BJ (cell line): ENCODE measurements around the gene SLC7A8. TPM values are rescaled to one million over a fixed set of nuclear protein-coding genes. Genes with fewer than 3 reads are reported as not detected.

ENCODE experiments used
- CTCF ChIA-PET: fragments of 350-600 bp; formaldehyde crosslinking; extraction: SDS; loops from one replicate; lab custom pipeline; 2021; ENCODE audit warnings: antibody characterized with exemption, inconsistent platforms; lab: Yijun Ruan, JAX
- POLR2A ChIA-PET: fragments of 300-600 bp; sonication (Branson Sonifier 250); formaldehyde crosslinking; extraction: SDS; loops from one replicate; lab custom pipeline; 2021; ENCODE audit warnings: antibody characterized with exemption; lab: Charles Lee
- DNase-seq: peaks from one replicate; pipeline ENCODE4 v3.0.0-alpha.2; 2011; ENCODE audit warnings: low read depth
- H3K27me3 ChIP-seq: 2 replicates; pipeline ENCODE4 v1.6.0; 2011; ENCODE audit warnings: low read length; ENCODE audit not compliant: control insufficient read depth, insufficient read depth
- H3K36me3 ChIP-seq: 2 replicates; pipeline ENCODE4 v1.5.1; 2011; ENCODE audit warnings: low read length; ENCODE audit not compliant: control insufficient read depth, insufficient read depth
- H3K4me3 ChIP-seq: 2 replicates; pipeline ENCODE4 v1.5.1; 2011; ENCODE audit warnings: low read depth, mild to moderate bottlenecking, control low read depth, low read length
- polyA plus RNA-seq: library from polyadenylated mRNA; depleted of rRNA; stranded (reverse); fragments of >200 nt; gene quantifications from 2 replicates; pipeline ENCODE4 v1.2.3, GENCODE V29; 2011
- TF ChIP-seq, protein P1 (sequence below): IDR thresholded peaks from 2 replicates; pipeline ENCODE4 v1.5.1; 2011; ENCODE audit warnings: low read depth, mild to moderate bottlenecking, control low read depth, inconsistent platforms, low read length, moderate library complexity; ENCODE audit not compliant: insufficient read depth

SLC7A8 gene
- polyA plus RNA-seq, 1 experiment = 4.6 TPM

DNA sequence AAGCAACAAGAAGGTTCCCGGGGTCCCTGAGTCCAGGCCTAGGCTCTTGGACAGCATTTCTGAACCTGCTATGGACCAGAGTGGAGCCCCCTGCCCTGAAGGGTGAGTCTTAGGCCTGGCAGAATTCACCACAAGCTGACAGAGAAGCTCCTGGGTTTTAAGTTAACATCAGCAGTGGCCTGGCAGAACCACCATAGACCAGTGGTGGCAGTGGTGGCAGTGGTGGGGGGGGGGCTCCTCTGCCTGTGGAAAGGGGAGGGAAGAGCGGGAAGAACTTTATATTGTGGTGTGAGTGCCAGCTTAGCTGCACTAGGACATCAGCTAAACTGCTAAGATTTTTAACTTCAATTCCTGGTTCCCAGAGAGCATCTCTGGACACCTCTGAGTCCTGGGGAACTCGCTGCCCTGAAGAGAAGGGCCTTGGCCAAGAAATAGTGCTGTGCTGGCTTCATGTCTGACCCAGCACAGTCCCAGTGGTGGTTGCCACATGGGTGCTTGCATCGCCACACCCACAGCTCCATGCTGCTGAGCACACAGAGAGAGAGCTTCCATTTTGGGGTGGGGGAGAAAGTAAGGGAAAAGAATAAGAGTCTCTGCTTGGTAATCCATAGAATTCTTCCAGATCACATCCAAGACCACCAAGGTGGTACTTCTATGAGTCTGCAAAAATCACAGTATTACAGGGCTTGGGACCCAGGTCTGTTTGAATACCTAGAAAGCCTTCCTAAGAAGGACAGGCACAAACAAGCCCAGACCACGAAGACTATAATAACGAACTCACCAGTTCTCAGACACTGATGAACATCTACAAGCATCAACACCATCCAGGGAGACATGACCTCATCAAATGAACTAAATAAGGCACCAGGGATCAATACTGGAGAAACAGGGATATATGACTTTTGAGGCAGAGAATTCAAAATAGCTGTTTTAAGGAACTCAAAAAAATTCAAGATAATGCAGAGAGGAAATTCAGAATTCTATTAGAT is 33.9 kb upstream of the SLC7A8 start:
- no peak overlapping the region for H3K4me3 ChIP-seq
- no peak for DNase-seq
- H3K36me3 ChIP-seq = no peaks in the 10 kb centered on the region
- TF ChIP-seq, protein P1, sequence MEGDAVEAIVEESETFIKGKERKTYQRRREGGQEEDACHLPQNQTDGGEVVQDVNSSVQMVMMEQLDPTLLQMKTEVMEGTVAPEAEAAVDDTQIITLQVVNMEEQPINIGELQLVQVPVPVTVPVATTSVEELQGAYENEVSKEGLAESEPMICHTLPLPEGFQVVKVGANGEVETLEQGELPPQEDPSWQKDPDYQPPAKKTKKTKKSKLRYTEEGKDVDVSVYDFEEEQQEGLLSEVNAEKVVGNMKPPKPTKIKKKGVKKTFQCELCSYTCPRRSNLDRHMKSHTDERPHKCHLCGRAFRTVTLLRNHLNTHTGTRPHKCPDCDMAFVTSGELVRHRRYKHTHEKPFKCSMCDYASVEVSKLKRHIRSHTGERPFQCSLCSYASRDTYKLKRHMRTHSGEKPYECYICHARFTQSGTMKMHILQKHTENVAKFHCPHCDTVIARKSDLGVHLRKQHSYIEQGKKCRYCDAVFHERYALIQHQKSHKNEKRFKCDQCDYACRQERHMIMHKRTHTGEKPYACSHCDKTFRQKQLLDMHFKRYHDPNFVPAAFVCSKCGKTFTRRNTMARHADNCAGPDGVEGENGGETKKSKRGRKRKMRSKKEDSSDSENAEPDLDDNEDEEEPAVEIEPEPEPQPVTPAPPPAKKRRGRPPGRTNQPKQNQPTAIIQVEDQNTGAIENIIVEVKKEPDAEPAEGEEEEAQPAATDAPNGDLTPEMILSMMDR = no peak
- H3K27me3 ChIP-seq = peaks cover 5% of the 10 kb centered on the region
- POLR2A ChIA-PET = no interaction called here
- CTCF ChIA-PET = interaction anchor here (1.6 kb wide), 1 partner anchor 30 kb away, joined by 4 read pairs; no protein-coding TSS in a partner anchor

DNA sequence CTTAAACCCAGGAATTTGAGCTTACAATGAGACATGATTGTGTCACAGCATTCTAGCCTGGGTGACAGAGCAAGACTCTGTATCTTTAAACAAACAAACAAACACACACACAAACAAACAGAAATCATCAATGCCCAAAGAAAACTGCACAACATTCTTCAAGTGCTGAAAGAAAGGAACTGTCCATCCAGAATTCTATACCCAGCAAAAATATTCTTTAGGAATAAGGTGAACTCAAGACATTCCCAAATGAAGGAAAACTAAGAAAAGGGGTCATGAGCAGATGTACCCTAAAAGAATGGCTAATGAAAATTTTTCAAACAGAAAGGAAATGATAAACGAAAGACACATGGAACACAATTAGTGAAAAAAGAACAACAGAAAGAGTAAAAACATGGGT is 32.0 kb upstream of the SLC7A8 start:
- ChIA-PET POLR2A (no interaction called here), CTCF (no interaction called here)
- H3K27me3 ChIP-seq = peaks cover 5% of the 10 kb centered on the region
- DNase-seq = no peak
- H3K36me3 ChIP-seq = no peaks in the 10 kb centered on the region
- TF ChIP-seq, protein P1 = no peak
- H3K4me3 ChIP-seq = no peak overlapping the region

DNA sequence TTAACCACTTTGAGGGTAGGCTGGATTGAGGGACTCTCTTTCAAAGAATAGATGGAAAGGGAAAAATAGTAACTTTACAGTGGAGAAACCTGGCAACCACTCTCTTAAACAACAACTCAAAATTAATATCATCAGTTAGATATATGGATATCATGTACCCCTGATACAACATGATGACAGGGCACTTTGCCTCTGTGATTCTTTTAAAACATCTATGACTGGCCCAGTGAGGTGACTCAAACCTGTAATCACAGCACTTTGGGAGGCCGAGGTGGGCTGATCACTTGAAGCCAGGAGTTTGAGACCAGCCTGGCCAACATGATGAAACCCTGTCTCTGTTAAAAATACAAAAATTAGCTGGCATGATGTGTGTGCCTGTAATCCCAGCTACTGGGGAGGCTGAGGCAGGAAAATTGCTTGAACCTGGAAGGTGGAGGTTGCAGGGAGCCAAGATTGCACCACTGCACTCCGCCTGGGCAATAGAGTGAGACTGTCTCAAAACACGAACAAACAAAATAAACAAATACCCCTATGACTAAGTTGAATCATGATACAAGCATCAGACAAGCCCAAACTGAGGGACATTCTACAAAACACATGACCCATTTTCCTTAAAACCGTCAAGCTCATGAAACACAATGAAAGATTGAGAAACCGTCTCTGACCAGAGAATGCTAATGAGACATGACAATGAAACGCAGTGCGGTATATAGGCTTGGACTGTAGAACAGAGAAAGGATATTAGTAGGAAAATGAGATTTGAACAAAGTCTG is 26.4 kb upstream of the SLC7A8 start:
- DNase-seq = no peak
- TF ChIP-seq, protein P1 = no peak
- no peaks in the 10 kb centered on the region for H3K36me3 ChIP-seq
- H3K4me3 ChIP-seq = no peak overlapping the region
- H3K27me3 ChIP-seq = peaks cover 2% of the 10 kb centered on the region; the same call in 1 of the 2 replicates
- ChIA-PET POLR2A (no interaction called here), CTCF (interaction anchor here (1.2 kb wide), 2 partner anchors 15 to 23 kb away, joined by 3 read pairs; no protein-coding TSS in a partner anchor)

DNA sequence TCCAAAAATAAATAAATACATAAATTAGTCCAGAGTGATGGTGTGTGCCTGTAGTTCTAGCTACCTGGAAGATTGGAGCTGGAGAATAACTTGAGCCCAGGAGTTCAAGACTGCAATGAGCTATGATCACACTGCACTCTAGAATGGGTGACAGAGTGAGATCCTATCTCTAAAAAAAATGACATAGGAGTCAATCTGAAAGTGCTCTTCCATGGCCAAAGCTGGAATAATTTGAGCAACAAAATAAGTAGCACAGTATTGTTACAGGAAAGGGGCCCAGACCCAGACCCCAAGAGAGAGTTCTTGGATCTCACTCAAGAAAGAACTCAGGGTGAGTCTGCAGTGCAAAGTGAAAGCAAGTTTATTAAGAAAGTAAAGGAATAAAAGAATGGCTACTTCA is 24.9 kb upstream of the SLC7A8 start:
- POLR2A ChIA-PET = no interaction called here

More for the DNA sequence above, 24.9 kb upstream of the SLC7A8 start:
- no peak for DNase-seq
- Histone ChIP-seq H3K36me3 (no peaks in the 10 kb centered on the region), H3K27me3 (no peaks in the 10 kb centered on the region), H3K4me3 (no peak overlapping the region)
- CTCF ChIA-PET = no interaction called here
- TF ChIP-seq, protein P1 = no peak
